GM21529 (cell line): ENCODE measurements around the gene SPAAR.
"Not testable (repeated sequence)": the region's sequence is repeated elsewhere in the genome, so short reads cannot be mapped to it uniquely, and the experiment has no call there.

Source experiments
- ATAC-seq: cut with Tn5 transposase; IDR thresholded peaks from one replicate; pipeline ENCODE4 v1.9.1; 2021; ENCODE audit not compliant: unreplicated experiment

SPAAR gene

GRCh38 chr9:35920051-35920620 is 10.8 kb downstream of the SPAAR start:
- ATAC-seq: no peak

GRCh38 chr9:35923598-35923926 is 14.3 kb downstream of the SPAAR start:
- ATAC-seq: no peak

GRCh38 chr9:35923927-35924763 is 14.9 kb downstream of the SPAAR start:
- ATAC-seq: no peak

- no peak for ATAC-seq
Measured at GRCh38 chr9:35928591-35929452, 19.5 kb downstream of the SPAAR start.

- no peak for ATAC-seq
Measured at GRCh38 chr9:35929453-35929718, 20.1 kb downstream of the SPAAR start.

GRCh38 chr9:35930521-35930920 is 21.2 kb downstream of the SPAAR start:
- ATAC-seq: no peak

GRCh38 chr9:35930989-35931388 is 21.7 kb downstream of the SPAAR start:
- ATAC-seq: no peak

GRCh38 chr9:35932735-35933134 is 23.4 kb downstream of the SPAAR start:
- no peak for ATAC-seq

- ATAC-seq: no peak
Measured at GRCh38 chr9:35933550-35934067, 24.3 kb downstream of the SPAAR start.

- ATAC-seq: not testable (repeated sequence)
Measured at GRCh38 chr9:35934069-35934468, 24.8 kb downstream of the SPAAR start.

- no peak for ATAC-seq
Measured at GRCh38 chr9:35935261-35935660, 26.0 kb downstream of the SPAAR start.

- ATAC-seq: no peak
Measured at GRCh38 chr9:35935755-35936509, 26.6 kb downstream of the SPAAR start.

- ATAC-seq: no peak
Measured at GRCh38 chr9:35937227-35937626, 27.9 kb downstream of the SPAAR start.

GRCh38 chr9:35938474-35939356 is 29.4 kb downstream of the SPAAR start:
- no peak for ATAC-seq

GRCh38 chr9:35939679-35940250 is 30.5 kb downstream of the SPAAR start:
- no peak for ATAC-seq

GRCh38 chr9:35940458-35941407 is 31.4 kb downstream of the SPAAR start:
- ATAC-seq: no peak

- no peak for ATAC-seq
Measured at GRCh38 chr9:35942286-35942685, 33.0 kb downstream of the SPAAR start.

- no peak for ATAC-seq
Measured at GRCh38 chr9:35944173-35944572, 34.9 kb downstream of the SPAAR start.

- ATAC-seq: no peak
Measured at GRCh38 chr9:35944841-35945240, 35.6 kb downstream of the SPAAR start.
